EH (cell line): ENCODE measurements around the gene EPHA2.

Source experiments
- DNase-seq: peaks from one replicate; pipeline ENCODE4 v3.0.0-alpha.2; 2015; ENCODE audit warnings: low read depth

Gene EPHA2

GRCh38 chr1:16134906-16135305 lies 21.0 kb downstream of the EPHA2 start:
- no peak for DNase-seq

- DNase-seq = no peak
These were observed 21.6 kb downstream of the EPHA2 start for GRCh38 chr1:16134066-16134801.

- DNase-seq = no peak
These were observed 22.6 kb downstream of the EPHA2 start for GRCh38 chr1:16133007-16133961.

- no peak for DNase-seq
These were observed 23.5 kb downstream of the EPHA2 start for GRCh38 chr1:16132325-16132785.

- DNase-seq = no peak
These were observed 24.1 kb downstream of the EPHA2 start for GRCh38 chr1:16131636-16132324.

- no peak for DNase-seq
These were observed 25.0 kb downstream of the EPHA2 start for GRCh38 chr1:16130827-16131226.

- no peak for DNase-seq
These were observed 25.8 kb downstream of the EPHA2 start for GRCh38 chr1:16129921-16130543.

GRCh38 chr1:16129316-16129715 lies 26.6 kb downstream of the EPHA2 start:
- DNase-seq = no peak

GRCh38 chr1:16128338-16128741 lies 27.5 kb downstream of the EPHA2 start:
- DNase-seq = no peak

- DNase-seq = no peak
These were observed 28.1 kb downstream of the EPHA2 start for GRCh38 chr1:16127676-16128337.

GRCh38 chr1:16126743-16127515 lies 28.9 kb downstream of the EPHA2 start:
- no peak for DNase-seq

GRCh38 chr1:16126160-16126559 lies 29.7 kb downstream of the EPHA2 start:
- no peak for DNase-seq

GRCh38 chr1:16125483-16125882 lies 30.4 kb downstream of the EPHA2 start:
- DNase-seq = no peak

GRCh38 chr1:16125088-16125470 lies 30.8 kb downstream of the EPHA2 start:
- no peak for DNase-seq

- DNase-seq = no peak
These were observed 31.3 kb downstream of the EPHA2 start for GRCh38 chr1:16124377-16125087.

GRCh38 chr1:16122916-16123315 lies 33.0 kb downstream of the EPHA2 start:
- DNase-seq = peak; percentile 70

- DNase-seq = peak; percentile 77
These were observed 33.5 kb downstream of the EPHA2 start for GRCh38 chr1:16122350-16122881.

GRCh38 chr1:16120940-16121410 lies 34.9 kb downstream of the EPHA2 start:
- no peak for DNase-seq

GRCh38 chr1:16120407-16120806 lies 35.5 kb downstream of the EPHA2 start:
- DNase-seq = no peak

- DNase-seq = no peak
These were observed 35.9 kb downstream of the EPHA2 start for GRCh38 chr1:16119926-16120325.
